IPS-NIHi7 (cell line): ENCODE data around the gene STEAP3.
"Not testable (repeated sequence)": the region's sequence is repeated elsewhere in the genome, so short reads cannot be mapped to it uniquely, and the experiment has no call there.

Source experiments
- DNase-seq: peaks from one replicate; pipeline ENCODE4 v3.0.0; 2012; ENCODE audit warnings: mixed read lengths; ENCODE audit errors: extremely low spot score

STEAP3 gene

GRCh38 chr2:119261493-119262225, 38.0 kb downstream of the STEAP3 start:
- no peak for DNase-seq

- no peak for DNase-seq
Observed at GRCh38 chr2:119263025-119263424, 39.4 kb downstream of the STEAP3 start.

DNA sequence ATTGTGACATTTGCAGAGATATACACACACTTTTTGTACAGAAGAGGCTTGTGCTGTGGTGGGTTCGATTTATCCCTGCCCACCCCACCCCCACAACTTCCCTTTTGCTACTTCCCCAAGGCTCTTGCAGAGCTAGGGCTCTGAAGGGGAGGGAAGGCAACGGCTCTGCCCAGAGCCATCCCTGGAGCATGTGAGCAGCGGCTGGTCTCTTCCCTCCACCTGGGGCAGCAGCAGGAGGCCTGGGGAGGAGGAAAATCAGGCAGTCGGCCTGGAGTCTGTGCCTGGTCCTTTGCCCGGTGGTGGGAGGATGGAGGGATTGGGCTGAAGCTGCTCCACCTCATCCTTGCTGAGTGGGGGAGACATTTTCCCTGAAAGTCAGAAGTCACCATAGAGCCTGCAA, 40.0 kb downstream of the STEAP3 start:
- no peak for DNase-seq

DNA sequence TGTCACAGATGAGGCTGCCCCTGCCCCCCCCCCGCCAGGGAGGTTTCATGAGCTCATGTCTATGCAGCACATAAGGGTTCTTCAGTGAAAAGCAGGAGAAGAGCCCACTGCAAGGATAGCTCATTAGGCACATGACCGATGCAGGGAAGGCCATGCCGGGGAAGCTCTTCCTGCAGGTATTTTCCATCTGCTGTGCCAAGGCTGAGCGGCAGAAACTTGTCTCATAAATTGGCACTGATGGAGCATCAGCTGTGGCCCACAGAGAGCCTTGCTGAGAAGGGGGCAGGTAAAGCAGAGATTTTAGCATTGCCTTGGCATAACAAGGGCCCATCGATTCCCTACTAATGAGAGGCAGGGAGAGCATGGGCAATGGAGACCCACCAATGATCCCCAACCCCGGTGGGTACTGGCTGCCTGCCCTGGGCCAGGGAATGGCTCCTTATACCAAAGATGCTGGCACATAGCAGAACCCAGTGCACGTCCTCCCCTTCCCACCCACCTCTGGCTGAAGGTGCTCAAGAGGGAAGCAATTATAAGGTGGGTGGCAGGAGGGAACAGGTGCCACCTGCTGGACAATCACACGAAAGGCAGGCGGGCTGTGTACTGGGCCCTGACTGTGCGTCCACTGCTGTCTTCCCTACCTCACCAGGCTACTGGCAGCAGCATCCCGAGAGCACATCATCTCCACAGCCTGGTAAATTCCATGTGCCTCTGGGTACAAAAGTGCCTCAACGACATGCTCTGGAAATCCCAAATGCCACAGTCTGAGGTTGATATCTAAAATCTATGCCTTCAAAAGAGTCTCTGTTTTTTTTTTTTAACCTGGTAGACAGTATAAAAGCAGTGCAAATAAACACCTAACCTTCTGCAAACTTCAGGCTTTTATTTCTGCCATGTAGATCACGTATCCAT, 41.4 kb downstream of the STEAP3 start:
- DNase-seq: peak; percentile 87

DNA sequence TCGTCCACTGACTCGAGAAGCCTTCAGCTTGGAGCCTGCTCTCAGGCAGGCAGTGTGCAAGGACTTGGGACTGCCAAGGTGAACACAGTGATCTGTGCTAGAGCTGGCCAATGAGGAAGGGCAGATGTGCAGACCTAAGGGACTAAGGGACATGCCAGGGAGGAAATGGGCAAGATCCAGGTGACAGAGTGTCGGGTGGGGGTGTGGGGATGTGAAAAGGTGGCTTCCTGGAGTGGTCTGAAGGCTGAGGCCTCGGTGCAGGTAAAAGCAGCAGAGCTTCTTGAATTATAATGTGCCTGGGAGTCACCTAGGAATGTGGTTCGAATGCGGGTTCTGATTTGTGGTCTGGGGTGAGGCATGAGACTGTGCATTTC, 42.0 kb downstream of the STEAP3 start:
- DNase-seq: no peak

GRCh38 chr2:119266091-119266589, 42.5 kb downstream of the STEAP3 start:
- no peak for DNase-seq

GRCh38 chr2:119267604-119268003, 44.0 kb downstream of the STEAP3 start:
- DNase-seq: no peak

DNA sequence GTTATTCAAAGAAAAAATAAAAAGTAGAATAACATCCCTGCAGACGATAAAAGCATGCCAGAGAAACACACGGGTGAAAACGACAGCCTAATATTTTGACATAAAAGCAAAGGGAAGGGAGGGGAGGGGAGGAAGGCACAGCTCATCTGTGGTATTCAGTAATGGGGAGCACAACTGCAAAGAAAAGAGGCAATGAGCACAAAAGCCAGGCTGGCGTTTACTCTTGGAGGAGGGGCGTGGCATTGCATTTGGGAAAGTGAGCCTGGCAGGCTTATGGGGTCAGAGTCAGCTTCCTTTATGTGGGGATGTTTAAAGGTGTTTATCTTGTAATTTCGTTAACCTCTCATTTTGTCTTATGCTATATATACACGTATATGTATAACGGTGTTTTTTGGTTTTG, 53.2 kb downstream of the STEAP3 start:
- no peak for DNase-seq

DNA sequence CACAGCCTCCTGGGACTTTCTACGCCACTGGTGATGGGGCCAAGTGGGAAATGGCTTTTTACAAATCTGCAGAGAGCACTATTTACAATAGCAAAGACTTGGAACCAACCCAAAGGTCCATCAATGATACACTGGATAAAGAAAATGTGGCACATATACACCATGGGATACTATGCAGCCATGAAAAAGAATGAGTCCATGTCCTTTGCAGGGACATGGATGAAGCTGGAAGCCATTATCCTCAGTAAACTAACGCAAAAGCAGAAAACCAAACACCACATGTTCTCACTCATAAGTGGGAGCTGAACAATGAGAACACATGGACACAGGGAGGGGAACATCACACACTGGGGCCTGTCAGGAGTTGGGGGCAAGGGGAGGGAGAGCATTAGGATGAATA, 54.8 kb downstream of the STEAP3 start:
- DNase-seq: not testable (repeated sequence)

DNA sequence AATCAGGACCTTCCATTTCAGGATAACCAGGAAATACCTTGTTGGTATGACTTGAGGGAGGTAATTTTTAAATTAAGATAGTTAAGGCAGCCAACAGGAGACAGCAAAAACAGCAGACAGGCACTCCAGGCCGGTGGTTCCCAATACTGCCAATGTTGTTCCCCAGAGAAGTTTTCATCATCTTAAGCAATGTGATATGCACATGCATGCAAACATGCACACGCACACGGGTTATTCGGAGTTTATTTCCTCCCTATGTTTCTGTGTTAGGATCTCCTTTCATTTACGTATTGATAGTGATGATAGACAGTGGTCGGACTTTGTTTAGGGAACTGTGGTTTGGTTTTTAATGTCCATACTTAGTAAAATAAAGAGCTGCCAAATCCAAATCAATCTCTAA, 55.3 kb downstream of the STEAP3 start:
- DNase-seq: no peak

- DNase-seq: no peak
Observed at GRCh38 chr2:119279666-119280065, 56.0 kb downstream of the STEAP3 start.

DNA sequence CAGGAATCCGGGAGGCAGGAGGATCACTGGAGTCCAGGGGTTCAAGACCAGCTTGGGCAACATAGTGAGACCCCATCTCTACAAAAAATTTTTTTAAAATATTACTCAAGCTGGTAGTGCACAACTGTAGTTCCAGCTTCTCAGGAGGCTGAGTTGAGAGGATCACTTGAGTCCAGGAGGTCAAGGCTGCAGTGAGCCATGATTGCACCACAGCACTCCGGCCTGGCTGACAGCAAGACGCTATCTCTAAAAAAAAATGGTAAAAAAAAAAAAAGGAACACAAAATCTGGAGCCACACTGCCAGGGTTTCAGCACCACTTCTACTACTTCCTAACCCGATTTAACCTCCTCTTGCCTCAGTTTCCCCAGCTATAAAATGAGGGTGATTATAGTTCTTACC, 57.0 kb downstream of the STEAP3 start:
- DNase-seq: no peak

GRCh38 chr2:119282146-119282995, 58.7 kb downstream of the STEAP3 start:
- no peak for DNase-seq

GRCh38 chr2:119282996-119283511, 59.4 kb downstream of the STEAP3 start:
- no peak for DNase-seq

- no peak for DNase-seq
Observed at GRCh38 chr2:119283873-119284331, 60.3 kb downstream of the STEAP3 start.

GRCh38 chr2:119286661-119287060, 63.0 kb downstream of the STEAP3 start:
- DNase-seq: no peak

DNA sequence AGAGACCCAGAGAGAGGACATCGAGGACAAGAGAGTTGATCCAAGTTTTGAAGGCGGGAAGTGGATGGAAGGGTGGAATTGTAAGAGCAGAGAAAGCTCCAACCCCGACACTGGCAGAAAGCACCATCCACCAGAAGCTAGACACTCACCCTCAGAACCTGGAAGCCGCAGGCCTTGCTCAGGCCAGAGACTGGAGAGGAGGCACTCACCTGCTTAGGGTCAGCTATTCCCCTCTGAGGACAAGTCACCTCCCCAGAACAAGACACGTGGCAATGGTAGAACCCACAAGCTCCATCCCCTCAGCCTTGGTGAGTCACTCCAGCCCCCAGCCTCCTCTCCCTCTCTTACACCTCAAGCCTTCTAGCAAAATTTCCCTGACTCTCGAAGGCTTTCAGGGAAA, 64.9 kb downstream of the STEAP3 start:
- DNase-seq: no peak

- DNase-seq: no peak
Observed at GRCh38 chr2:119289093-119289492, 65.5 kb downstream of the STEAP3 start.

GRCh38 chr2:119289642-119290041, 66.0 kb downstream of the STEAP3 start:
- DNase-seq: no peak

DNA sequence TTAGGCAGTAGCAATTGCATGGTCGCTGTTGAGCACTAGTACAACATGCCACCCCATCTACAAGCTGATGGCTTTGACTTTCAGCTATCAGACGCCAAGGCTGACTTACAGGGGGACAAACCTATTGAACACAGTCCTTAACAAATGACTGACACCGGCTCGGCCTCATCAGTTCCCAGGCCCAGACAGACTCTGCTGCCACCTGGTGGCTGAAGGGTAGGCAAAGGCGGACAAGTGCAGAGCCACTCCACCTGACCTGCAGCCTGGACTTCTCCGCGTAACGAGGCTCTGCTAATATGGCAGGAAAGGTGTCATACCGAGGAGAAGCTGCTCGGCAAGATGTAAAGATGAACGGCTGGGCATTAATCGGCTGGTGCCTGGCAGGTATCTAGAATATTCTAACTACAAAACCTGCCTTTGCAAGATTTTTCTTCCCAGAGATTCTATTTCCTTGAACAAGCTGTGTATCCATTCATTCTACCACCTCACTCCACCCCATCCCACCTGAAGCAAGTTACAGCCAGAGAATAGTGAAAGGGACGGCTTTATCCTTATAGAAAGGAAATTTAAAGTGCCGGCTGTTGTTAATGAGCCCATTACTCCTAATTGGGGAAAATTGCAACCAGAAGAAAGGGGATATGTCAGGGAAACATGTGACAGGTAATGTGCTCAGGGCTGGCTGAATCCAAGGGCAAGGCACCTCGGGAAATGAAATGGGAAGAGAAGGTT, 67.4 kb downstream of the STEAP3 start:
- peak; percentile 92 for DNase-seq
